Central memory CD8-positive, alpha-beta T cell (primary cell): ENCODE measurements around the gene CEP89.
"Not testable (repeated sequence)": the region's sequence is repeated elsewhere in the genome, so short reads cannot be mapped to it uniquely, and the experiment has no call there.

Experiments
- ATAC-seq: fragments of 150-1000 bp; cut with Tn5 transposase; replicated peaks from 2 replicates; pipeline ENCODE4 v1.10.0; 2022; ENCODE audit warnings: mild to moderate bottlenecking, moderate FRiP score, moderate number of reproducible peaks; ENCODE audit not compliant: poor library complexity, severe bottlenecking; ENCODE audit errors: extremely low read depth
- DNase-seq, 2 donors: peaks; one replicate each; pipeline ENCODE4 v3.0.0; 2021; ENCODE audit warnings: low spot score in 2 of 2
- H3K27ac Mint-ChIP-seq: one replicate; pipeline ENCODE4 v1.8.0; 2022; ENCODE audit warnings: low read depth, mild to moderate bottlenecking, moderate library complexity, mixed read lengths
- H3K27me3 Mint-ChIP-seq: one replicate; pipeline ENCODE4 v1.8.0; 2022; ENCODE audit warnings: mixed read lengths
- H3K36me3 Mint-ChIP-seq: one replicate; pipeline ENCODE4 v1.8.0; 2022; ENCODE audit warnings: mild to moderate bottlenecking, moderate library complexity, mixed read lengths; ENCODE audit not compliant: insufficient read depth
- H3K4me1 Mint-ChIP-seq: one replicate; pipeline ENCODE4 v1.8.0; 2022; ENCODE audit warnings: mixed read lengths
- H3K4me3 Mint-ChIP-seq: one replicate; pipeline ENCODE4 v1.8.0; 2022; ENCODE audit warnings: mild to moderate bottlenecking, moderate library complexity, mixed read lengths
- H3K9me3 Mint-ChIP-seq: one replicate; pipeline ENCODE4 v1.8.0; 2022; ENCODE audit warnings: mixed read lengths

The CEP89 gene

DNA sequence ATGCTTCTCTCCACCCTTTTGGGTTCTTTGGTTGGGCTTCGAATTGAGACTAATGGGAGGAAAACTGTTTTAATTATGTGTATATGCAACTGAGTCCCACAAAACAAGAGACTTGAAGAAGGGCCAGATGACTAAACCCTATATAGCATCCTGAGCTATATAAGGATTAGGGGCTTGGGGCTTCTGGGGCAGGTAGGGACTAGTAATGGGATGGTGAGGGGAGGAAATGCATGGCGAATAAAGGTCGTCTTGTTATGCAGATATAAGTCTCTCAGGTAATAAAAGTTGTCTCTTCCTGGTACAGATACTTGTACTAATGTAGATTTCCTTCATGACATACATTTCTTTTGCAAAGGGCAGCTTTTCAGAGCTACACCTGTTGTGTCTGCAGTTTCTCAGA is 99.4 kb downstream of the CEP89 start:
- Mint-ChIP-seq H3K27me3 (no peaks in the 10 kb centered on the region), H3K36me3 (no peaks in the 10 kb centered on the region), H3K4me1 (no peaks in the 10 kb centered on the region), H3K9me3 (no peaks in the 10 kb centered on the region), H3K27ac (no peak overlapping the region), H3K4me3 (no peak overlapping the region)
- no peak for ATAC-seq
- DNase-seq = no peak

DNA sequence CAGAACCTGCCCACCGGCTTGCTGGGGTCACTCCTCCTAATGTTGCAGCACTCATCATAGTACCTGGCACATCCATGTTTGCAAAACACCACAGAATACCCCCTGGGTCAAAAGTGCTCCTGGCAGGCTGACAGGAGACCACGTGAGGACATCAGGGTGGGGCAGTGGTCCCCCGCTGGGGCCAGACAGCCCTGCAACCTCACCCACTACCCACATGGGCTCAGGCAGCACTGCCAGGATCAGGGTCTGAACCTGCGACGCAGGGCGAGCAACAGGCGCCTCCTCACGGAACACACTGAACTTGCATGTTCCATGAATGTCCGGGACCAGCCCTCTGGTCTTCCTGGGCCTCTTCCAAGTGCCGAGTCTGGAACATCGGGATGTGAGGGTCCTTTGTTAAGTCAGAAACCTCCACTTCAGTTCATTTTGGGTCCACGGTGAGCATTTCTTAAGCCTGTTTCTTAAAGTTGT is 100.7 kb downstream of the CEP89 start:
- Mint-ChIP-seq H3K9me3 (no peaks in the 10 kb centered on the region), H3K4me1 (no peaks in the 10 kb centered on the region), H3K4me3 (no peak overlapping the region), H3K27ac (no peak overlapping the region), H3K36me3 (no peaks in the 10 kb centered on the region), H3K27me3 (no peaks in the 10 kb centered on the region)
- no peak for ATAC-seq
- no peak for DNase-seq

DNA sequence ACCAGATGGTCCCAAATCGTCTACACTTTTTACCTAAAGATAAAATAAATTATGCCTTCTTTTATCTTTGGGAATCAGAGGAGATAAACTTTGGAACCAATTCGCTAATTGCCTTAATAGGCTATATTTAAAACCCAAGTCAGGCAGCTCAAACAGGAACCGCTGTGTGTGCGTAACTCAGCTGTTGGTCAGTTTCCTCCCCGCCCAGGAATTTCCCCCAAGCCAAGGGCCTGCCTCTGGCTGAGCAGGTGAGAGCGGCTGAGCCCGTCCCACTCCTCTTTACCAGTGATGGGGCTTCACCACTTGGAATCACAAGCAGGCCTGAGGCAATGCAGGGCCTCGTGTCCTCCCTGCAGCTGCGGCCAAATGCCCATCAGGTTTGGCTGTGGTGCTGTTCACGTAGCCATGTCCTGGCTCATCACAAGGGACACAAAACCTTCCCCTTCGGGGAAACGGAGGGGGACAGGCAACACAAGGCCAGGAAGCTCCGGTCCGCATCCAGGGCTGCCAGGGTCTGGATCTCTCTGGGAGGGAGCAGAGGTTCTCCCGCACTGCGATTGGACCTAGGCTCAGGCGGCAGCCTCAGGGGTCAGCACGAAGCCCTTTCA is 101.7 kb downstream of the CEP89 start:
- H3K9me3 Mint-ChIP-seq = no peaks in the 10 kb centered on the region
- ATAC-seq = no peak
- DNase-seq = no peak
- H3K27ac Mint-ChIP-seq = no peak overlapping the region
- H3K4me1 Mint-ChIP-seq = no peaks in the 10 kb centered on the region
- no peaks in the 10 kb centered on the region for H3K27me3 Mint-ChIP-seq
- no peaks in the 10 kb centered on the region for H3K36me3 Mint-ChIP-seq
- no peak overlapping the region for H3K4me3 Mint-ChIP-seq

GRCh38 chr19:32869369-32869965 is 102.3 kb downstream of the CEP89 start, which contains the start of gene SLC7A9:
SLC7A9 (minus strand) TSS chr19:32869767; CDS start chr19:32868534, 1,233 bp downstream.
- H3K27me3 Mint-ChIP-seq = no peaks in the 10 kb centered on the region
- ATAC-seq (no peak), DNase-seq (no peak)
- H3K27ac Mint-ChIP-seq = no peak within 1 kb of the TSS
- H3K4me3 Mint-ChIP-seq = no peak within 1 kb of the TSS
- H3K36me3 Mint-ChIP-seq = no peaks in the 10 kb centered on the region
- H3K4me1 Mint-ChIP-seq = no peaks in the 10 kb centered on the region
- no peaks in the 10 kb centered on the region for H3K9me3 Mint-ChIP-seq

DNA sequence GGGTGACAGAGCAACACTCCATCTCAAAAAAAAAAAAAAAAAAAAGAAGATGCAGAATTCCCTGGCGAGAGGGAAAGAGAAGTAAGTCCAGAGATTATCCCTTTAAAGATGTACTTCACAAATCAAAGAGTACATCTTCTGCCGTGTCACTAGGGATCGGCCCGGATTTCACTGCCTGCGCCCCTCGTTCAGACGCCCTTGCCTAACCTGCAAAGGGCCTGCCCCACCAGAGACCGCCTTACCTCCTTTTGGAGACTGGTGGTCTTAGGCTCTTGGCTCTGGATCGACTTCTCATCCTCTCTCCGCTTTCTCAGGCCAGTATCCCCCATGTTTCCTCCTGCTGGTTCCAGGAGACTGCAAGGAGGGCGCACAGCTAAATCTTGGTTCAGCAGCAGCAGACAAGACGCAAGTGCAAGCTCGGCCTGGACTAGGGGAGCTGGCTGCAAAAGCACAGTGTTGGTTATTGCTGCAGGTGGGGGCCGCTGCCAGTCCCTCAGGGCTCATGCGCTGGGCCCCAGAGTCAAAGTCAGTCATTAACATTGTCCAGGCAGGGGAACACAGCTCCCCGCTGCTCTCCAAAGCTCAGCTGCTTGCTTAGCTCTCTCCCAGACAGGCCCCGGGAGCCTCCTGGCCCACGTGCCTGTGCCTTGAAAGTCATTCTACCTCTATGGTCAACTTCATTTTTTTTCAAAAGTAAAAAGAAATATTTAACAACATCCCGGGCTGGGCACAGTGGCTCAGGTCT is 103.4 kb downstream of the CEP89 start:
- Mint-ChIP-seq H3K27ac (no peak overlapping the region), H3K9me3 (no peaks in the 10 kb centered on the region), H3K36me3 (no peaks in the 10 kb centered on the region), H3K27me3 (no peaks in the 10 kb centered on the region), H3K4me1 (no peaks in the 10 kb centered on the region), H3K4me3 (no peak overlapping the region)
- DNase-seq = no peak
- no peak for ATAC-seq

GRCh38 chr19:32867436-32867835 is 104.3 kb downstream of the CEP89 start:
- not testable (repeated sequence) for H3K4me3 Mint-ChIP-seq, DNase-seq, H3K36me3 Mint-ChIP-seq, H3K9me3 Mint-ChIP-seq, H3K4me1 Mint-ChIP-seq, ATAC-seq, H3K27me3 Mint-ChIP-seq, H3K27ac Mint-ChIP-seq

GRCh38 chr19:32866564-32867265 is 105.0 kb downstream of the CEP89 start:
- H3K36me3 Mint-ChIP-seq = no peaks in the 10 kb centered on the region
- H3K9me3 Mint-ChIP-seq = no peaks in the 10 kb centered on the region
- no peak for ATAC-seq

DNA sequence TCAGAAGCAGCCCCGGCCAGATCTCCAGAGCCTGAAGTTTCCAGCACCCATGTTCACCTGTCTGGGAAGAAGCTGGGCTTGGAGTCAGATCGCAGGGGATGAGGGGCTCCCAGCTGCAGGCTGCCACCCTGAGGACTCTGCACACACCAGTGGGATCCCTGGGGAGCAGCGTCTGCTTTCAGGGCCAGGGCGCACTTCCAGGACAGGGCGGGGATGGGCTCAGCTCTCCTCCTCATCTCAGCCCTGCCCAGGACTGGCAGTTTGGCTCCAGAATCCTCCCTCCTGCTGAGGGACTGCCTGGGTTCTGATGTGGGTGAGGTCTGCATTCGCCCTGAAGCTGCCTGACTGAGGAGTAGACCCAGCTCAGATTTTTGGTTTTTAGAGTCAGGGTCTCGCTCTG is 105.7 kb downstream of the CEP89 start:
- DNase-seq = no peak
- Mint-ChIP-seq H3K36me3 (no peaks in the 10 kb centered on the region), H3K27me3 (no peaks in the 10 kb centered on the region), H3K4me1 (no peaks in the 10 kb centered on the region), H3K4me3 (no peak overlapping the region), H3K27ac (no peak overlapping the region), H3K9me3 (no peaks in the 10 kb centered on the region)
- no peak for ATAC-seq

More at GRCh38 chr19:32866564-32867265, 105.0 kb downstream of the CEP89 start:
- H3K4me1 Mint-ChIP-seq = no peaks in the 10 kb centered on the region
- DNase-seq = no peak
- H3K27me3 Mint-ChIP-seq = no peaks in the 10 kb centered on the region
- no peak overlapping the region for H3K27ac Mint-ChIP-seq
- no peak overlapping the region for H3K4me3 Mint-ChIP-seq

GRCh38 chr19:32865326-32865725 is 106.4 kb downstream of the CEP89 start:
- no peak for DNase-seq
- no peaks in the 10 kb centered on the region for H3K27me3 Mint-ChIP-seq
- H3K4me1 Mint-ChIP-seq = no peaks in the 10 kb centered on the region
- no peak for ATAC-seq
- H3K9me3 Mint-ChIP-seq = no peaks in the 10 kb centered on the region
- no peak overlapping the region for H3K27ac Mint-ChIP-seq
- no peak overlapping the region for H3K4me3 Mint-ChIP-seq
- no peaks in the 10 kb centered on the region for H3K36me3 Mint-ChIP-seq

DNA sequence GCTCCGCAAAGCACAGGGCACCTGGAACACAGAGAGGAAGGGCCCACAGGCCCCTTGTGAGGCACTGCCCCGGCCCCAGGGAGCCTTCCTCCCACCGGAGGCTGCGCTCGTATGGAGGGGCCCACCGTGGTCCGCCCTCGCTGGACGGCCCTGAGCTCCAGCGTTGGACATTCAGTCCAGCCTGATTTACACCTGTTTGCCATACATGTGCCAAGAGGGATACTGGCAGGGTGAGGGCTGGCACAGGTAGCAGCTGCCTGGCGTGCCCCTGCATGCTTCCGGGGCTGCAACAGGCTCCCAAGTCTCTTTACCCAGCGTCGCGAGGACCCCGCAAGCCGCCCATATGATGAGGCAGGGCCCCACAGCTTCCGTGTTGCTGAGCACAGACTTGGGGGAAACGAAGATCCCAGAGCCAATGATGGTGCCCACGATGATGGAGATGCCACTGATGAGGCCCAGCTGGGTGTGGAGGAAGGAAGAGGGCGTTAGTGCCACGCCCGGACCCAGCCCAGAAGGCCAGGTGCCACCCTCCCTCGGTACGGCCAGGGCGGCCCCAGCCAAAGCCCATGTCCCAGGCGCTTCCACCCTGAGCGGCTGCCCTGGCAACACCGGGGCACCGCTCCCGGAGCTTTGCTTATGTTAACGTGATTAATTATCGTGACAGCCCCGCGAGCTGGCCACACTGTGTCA is 107.3 kb downstream of the CEP89 start:
- no peak overlapping the region for H3K27ac Mint-ChIP-seq
- H3K9me3 Mint-ChIP-seq = no peaks in the 10 kb centered on the region
- no peaks in the 10 kb centered on the region for H3K4me1 Mint-ChIP-seq
- H3K36me3 Mint-ChIP-seq = no peaks in the 10 kb centered on the region
- no peak for DNase-seq
- no peaks in the 10 kb centered on the region for H3K27me3 Mint-ChIP-seq
- no peak for ATAC-seq
- H3K4me3 Mint-ChIP-seq = no peak overlapping the region

- H3K27ac Mint-ChIP-seq = no peak overlapping the region
- no peak overlapping the region for H3K4me3 Mint-ChIP-seq
Observed at GRCh38 chr19:32863841-32864240, 107.9 kb downstream of the CEP89 start.

GRCh38 chr19:32863301-32863700 is 108.5 kb downstream of the CEP89 start:
- DNase-seq = no peak
- Mint-ChIP-seq H3K36me3 (no peaks in the 10 kb centered on the region), H3K4me3 (no peak overlapping the region), H3K27ac (no peak overlapping the region), H3K4me1 (no peaks in the 10 kb centered on the region), H3K9me3 (no peaks in the 10 kb centered on the region), H3K27me3 (no peaks in the 10 kb centered on the region)
- ATAC-seq = no peak

More at GRCh38 chr19:32863841-32864240, 107.9 kb downstream of the CEP89 start:
- ATAC-seq (no peak), DNase-seq (no peak)
- H3K9me3 Mint-ChIP-seq = no peaks in the 10 kb centered on the region
- no peaks in the 10 kb centered on the region for H3K36me3 Mint-ChIP-seq
- no peaks in the 10 kb centered on the region for H3K4me1 Mint-ChIP-seq
- H3K27me3 Mint-ChIP-seq = no peaks in the 10 kb centered on the region
